Right atrium auricular region (tissue), 2 donors: ENCODE results near the gene ROBO2. TPM values are rescaled to one million over a fixed set of nuclear protein-coding genes. Genes with fewer than 3 reads are reported as not detected.

Experiments
- DNase-seq: peaks from one replicate; pipeline ENCODE4 v3.0.0-alpha.2; 2019; ENCODE audit warnings: low spot score
- H3K27ac ChIP-seq, 2 donors: fragments of 200-600 bp; sonication (generic); 1 replicate in 1 of 2; 2 replicates in 1 of 2; pipeline ENCODE4 v1.5.1; 2016 to 2019
- H3K27me3 ChIP-seq, 2 donors: fragments of 200-600 bp; sonication (generic); one replicate each; pipeline versions ENCODE4 v1.5.1 to v1.6.0; 2017 to 2019
- H3K36me3 ChIP-seq: fragments of 200-600 bp; sonication (generic); one replicate; pipeline ENCODE4 v1.5.1; 2016
- H3K4me1 ChIP-seq, 2 donors: fragments of 200-600 bp; sonication (generic); one replicate each; pipeline versions ENCODE4 v1.5.1 to v1.6.0; 2017 to 2019
- H3K4me3 ChIP-seq, 2 donors: fragments of 200-600 bp; sonication (generic); 1 replicate in 1 of 2; 2 replicates in 1 of 2; pipeline ENCODE4 v1.5.1; 2017 to 2019; ENCODE audit warnings: mild to moderate bottlenecking in 1 of 2, moderate library complexity in 1 of 2
- H3K9me3 ChIP-seq, 2 donors: fragments of 200-600 bp; sonication (generic); one replicate each; pipeline ENCODE4 v1.5.1; 2019
- total RNA-seq, 2 donors: library from RNA; depleted of rRNA; stranded (reverse); fragments of >200 nt; gene quantifications; one replicate each; pipeline ENCODE4 v1.1.0, GENCODE V29; 2016
- TF ChIP-seq, protein P1 (sequence below), 2 donors: fragments of 200-600 bp; sonication (generic); IDR thresholded peaks; one replicate each; pipeline ENCODE4 v1.5.1; 2019; ENCODE audit warnings: antibody characterized with exemption in 2 of 2

The ROBO2 gene
- total RNA-seq, 2 donors from 2014 or later, result 2.5 TPM; not detected in 1

DNA sequence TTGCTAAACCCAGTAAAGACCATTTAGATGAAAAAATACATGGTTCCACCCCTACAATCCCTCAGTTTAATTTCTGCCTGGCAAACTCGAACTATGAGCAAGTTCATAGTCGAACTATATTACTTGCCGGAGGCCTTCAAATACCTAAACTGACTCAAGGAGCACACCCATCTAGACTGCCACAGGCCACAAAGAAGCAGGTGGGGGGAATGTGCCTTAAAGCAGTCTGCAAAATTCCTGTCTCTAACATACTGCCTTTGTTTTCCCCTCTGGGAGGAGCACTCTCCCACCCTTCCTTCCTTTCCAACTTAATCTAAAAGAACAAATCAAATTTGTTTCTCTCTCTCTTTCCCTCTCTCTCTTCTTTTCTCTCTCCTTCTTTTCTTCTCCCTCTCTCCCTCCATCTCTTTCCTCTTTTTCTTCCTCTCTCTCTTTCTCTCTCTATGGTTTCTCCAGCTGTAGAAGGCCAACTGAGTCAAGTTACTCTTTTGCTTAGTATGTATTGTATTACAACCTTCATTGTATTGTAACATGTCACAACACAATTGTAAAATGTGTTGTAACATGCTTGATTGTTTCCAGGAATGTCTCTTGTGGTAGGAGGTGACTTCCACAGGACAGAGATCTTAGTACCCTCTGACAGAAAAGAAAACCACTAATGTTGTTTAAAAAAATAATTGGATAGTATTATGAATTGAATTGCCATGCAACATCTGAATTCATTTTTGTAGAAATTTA lies 496.3 kb downstream of the ROBO2 start:
- Histone ChIP-seq H3K27ac (no peak overlapping the region), H3K9me3 (peaks cover 0 to 12% of the 10 kb centered on the region in 2 donors), H3K4me1 (no peaks in the 10 kb centered on the region), H3K4me3 (no peak overlapping the region), H3K36me3 (no peaks in the 10 kb centered on the region), H3K27me3 (no peaks in the 10 kb centered on the region)
- no peak for DNase-seq
- TF ChIP-seq, protein P1, sequence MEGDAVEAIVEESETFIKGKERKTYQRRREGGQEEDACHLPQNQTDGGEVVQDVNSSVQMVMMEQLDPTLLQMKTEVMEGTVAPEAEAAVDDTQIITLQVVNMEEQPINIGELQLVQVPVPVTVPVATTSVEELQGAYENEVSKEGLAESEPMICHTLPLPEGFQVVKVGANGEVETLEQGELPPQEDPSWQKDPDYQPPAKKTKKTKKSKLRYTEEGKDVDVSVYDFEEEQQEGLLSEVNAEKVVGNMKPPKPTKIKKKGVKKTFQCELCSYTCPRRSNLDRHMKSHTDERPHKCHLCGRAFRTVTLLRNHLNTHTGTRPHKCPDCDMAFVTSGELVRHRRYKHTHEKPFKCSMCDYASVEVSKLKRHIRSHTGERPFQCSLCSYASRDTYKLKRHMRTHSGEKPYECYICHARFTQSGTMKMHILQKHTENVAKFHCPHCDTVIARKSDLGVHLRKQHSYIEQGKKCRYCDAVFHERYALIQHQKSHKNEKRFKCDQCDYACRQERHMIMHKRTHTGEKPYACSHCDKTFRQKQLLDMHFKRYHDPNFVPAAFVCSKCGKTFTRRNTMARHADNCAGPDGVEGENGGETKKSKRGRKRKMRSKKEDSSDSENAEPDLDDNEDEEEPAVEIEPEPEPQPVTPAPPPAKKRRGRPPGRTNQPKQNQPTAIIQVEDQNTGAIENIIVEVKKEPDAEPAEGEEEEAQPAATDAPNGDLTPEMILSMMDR (IDR thresholded peaks at IDR 0.05), result no peak

DNA sequence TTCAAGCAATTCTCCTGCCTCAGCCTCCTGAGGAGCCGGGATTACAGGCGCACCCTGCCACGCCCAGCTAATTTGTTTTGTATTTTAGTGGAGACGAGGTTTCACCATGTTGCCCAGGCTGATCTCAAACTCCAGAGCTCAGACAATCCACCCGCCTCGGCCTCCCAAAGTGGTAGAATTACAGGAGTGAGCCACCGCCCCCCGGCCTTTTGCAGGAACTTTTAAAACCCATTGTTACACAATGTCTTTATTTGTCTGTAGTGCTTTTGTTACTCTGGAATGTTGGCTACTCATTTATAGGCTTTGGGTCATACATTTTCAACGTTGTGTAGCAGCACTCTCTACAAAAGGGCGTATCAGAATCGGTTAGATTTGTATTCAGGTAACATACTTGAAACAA lies 499.1 kb downstream of the ROBO2 start:
- Histone ChIP-seq H3K27ac (no peak overlapping the region), H3K36me3 (no peaks in the 10 kb centered on the region), H3K27me3 (peaks cover 0 to 2% of the 10 kb centered on the region in 2 donors), H3K9me3 (peaks cover 0 to under 1% of the 10 kb centered on the region in 2 donors), H3K4me1 (no peaks in the 10 kb centered on the region), H3K4me3 (no peak overlapping the region)
- no peak for DNase-seq
- TF ChIP-seq, protein P1 (IDR thresholded peaks at IDR 0.05), result no peak

DNA sequence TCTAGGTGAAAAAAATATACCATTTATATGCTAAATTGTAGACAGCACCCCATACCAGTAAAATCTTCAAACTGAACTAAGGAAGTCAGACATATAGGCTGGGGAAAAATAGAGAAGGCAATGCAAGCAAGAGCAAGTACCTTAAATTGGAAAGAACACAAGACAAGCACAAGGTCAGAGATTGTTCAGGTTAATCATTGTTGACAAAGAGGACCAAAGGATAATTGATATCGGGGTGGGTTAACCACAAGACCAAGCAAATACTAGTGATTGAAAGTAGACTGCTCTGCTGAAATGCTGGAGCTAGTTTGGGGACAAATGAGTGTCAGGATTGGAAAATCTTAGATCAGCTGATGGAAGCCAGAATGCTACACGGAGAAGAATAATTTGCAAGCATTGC lies 499.8 kb downstream of the ROBO2 start:
- Histone ChIP-seq H3K9me3 (no peaks in the 10 kb centered on the region), H3K36me3 (no peaks in the 10 kb centered on the region), H3K4me3 (no peak overlapping the region), H3K4me1 (no peaks in the 10 kb centered on the region), H3K27ac (no peak overlapping the region), H3K27me3 (peaks cover 0 to 2% of the 10 kb centered on the region in 2 donors)
- TF ChIP-seq, protein P1 (IDR thresholded peaks at IDR 0.05), result no peak
- DNase-seq, result no peak

DNA sequence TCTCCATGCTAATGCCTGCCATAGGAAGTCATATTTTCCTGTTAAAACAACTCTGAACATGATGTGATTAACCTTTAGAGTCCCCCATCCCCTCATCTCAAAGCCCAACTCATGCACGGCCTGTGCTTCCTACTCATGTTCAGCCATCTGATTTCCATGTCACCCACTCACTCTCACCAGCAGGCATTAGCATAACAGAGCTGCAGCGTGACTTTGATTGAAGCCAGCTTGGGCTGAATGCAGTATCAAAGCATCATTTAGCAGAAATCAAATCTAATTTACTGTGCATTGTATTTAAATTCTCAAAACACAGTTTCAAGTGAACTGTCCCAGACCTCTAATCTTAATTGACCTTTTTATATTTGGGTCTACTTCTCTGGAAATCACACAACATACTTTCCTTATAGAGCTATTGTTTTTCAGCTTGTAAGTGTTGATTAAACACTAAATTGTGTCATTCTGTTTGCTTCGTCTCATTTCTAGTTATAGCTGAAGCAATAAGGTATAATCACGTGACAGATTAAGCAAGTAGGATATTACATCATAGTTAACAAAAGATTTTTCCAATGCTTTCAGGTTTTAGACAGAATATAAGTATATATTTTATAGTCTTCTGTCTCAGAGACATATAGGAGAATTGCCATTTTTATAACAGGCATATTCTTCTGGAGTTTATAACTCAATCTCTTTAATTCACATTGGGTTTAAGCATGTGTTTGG lies 501.5 kb downstream of the ROBO2 start:
- Histone ChIP-seq H3K4me1 (no peaks in the 10 kb centered on the region), H3K4me3 (no peak overlapping the region), H3K27ac (no peak overlapping the region), H3K36me3 (no peaks in the 10 kb centered on the region), H3K27me3 (peaks cover 0 to 2% of the 10 kb centered on the region in 2 donors), H3K9me3 (no peaks in the 10 kb centered on the region)
- TF ChIP-seq, protein P1 (IDR thresholded peaks at IDR 0.05), result no peak
- DNase-seq, result no peak

DNA sequence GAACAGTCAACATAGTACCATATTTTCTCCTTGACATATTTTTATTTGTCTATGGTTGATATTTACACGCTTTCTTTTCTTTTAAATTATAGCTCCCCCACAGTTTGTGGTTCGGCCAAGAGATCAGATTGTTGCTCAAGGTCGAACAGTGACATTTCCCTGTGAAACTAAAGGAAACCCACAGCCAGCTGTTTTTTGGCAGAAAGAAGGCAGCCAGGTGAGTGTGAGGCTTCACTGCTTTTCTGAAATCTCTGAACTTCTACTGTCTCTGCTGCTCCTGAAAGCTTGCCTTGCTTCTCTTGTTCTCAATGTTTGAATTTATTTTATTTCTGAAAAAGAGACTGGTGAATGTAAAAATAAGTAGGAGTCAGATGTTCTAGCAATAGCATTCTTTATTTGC lies 506.3 kb downstream of the ROBO2 start:
- H3K4me1 ChIP-seq, result no peaks in the 10 kb centered on the region
- no peak for DNase-seq
- H3K36me3 ChIP-seq, result no peaks in the 10 kb centered on the region
- no peaks in the 10 kb centered on the region for H3K9me3 ChIP-seq
- no peak overlapping the region for H3K4me3 ChIP-seq
- peaks cover 0 to 2% of the 10 kb centered on the region in 2 donors for H3K27me3 ChIP-seq
- no peak overlapping the region for H3K27ac ChIP-seq
- TF ChIP-seq, protein P1 (IDR thresholded peaks at IDR 0.05), result no peak
